ENCODE data around the gene DCDC1.

Gene DCDC1

DNA sequence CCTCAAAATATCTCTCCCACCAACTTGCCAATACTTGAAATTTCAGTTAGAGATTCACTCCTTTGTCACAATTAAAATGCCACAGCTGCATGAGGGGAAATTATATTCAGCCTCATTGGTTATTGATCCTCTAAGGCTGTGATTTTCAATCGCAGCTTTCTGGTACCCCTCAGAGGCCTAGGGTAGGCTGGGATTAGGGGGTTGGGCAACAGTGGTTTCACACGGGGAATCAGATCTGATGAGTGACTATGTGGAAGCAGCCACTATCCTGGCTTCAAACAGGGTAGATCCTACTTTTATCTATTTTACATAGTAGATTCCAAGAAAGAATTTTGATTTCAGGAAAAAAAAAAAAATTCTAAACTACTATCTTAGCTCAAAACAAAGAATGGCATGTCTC, 252.5 kb downstream of the DCDC1 start:
- no peaks in the 10 kb centered on the region for H3K27me3 ChIP-seq (ENCODE audit: control insufficient read depth in 2 of 2, insufficient read depth in 2 of 2, low read length in 2 of 2)
- H3K9me3 ChIP-seq (ENCODE audit: control insufficient read depth in 2 of 2, low read length in 2 of 2): no peaks in the 10 kb centered on the region
- H3K36me3 ChIP-seq (ENCODE audit: control insufficient read depth in 2 of 2, insufficient read depth in 2 of 2, low read length in 2 of 2): no peaks in the 10 kb centered on the region
- no peak overlapping the region for H3K9ac ChIP-seq (ENCODE audit: low read depth in 1 of 2, low read length in 2 of 2)
- H3K4me3 ChIP-seq (ENCODE audit: low read length in 2 of 2): no peak overlapping the region
- no peak overlapping the region for H3K27ac ChIP-seq (ENCODE audit: low read depth in 2 of 2, low read length in 2 of 2)
- H3K4me1 ChIP-seq (ENCODE audit: control insufficient read depth in 2 of 2, insufficient read depth in 2 of 2, low read length in 2 of 2): no peaks in the 10 kb centered on the region

DNA sequence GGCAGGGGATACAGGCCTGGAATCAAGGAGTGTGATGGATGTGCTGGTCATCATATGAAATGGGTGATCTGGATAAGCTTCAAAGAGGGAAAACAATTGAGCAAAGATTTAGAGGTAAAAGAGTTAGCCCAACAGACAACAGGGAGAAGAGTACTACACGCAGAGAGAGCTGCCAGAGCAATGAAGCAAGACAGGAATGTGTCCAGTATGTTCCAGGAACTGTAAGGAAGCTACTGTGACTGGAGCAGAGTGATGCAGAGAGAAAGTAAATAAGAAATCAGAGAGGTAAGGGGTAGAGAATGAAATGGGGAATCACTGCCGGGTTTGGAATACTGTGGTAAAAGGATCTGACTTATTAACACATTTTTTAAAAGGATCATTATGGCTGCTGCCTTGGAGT, 255.1 kb downstream of the DCDC1 start:
- H3K4me1 ChIP-seq (ENCODE audit: control insufficient read depth in 2 of 2, insufficient read depth in 2 of 2, low read length in 2 of 2): no peaks in the 10 kb centered on the region
- H3K36me3 ChIP-seq (ENCODE audit: control insufficient read depth in 2 of 2, insufficient read depth in 2 of 2, low read length in 2 of 2): no peaks in the 10 kb centered on the region
- H3K9ac ChIP-seq (ENCODE audit: low read depth in 1 of 2, low read length in 2 of 2): no peak overlapping the region
- H3K27me3 ChIP-seq (ENCODE audit: control insufficient read depth in 2 of 2, insufficient read depth in 2 of 2, low read length in 2 of 2): peaks cover 0 to 2% of the 10 kb centered on the region in 2 donors
- no peak overlapping the region for H3K27ac ChIP-seq (ENCODE audit: low read depth in 2 of 2, low read length in 2 of 2)
- no peak overlapping the region for H3K4me3 ChIP-seq (ENCODE audit: low read length in 2 of 2)
- H3K9me3 ChIP-seq (ENCODE audit: control insufficient read depth in 2 of 2, low read length in 2 of 2): no peaks in the 10 kb centered on the region

DNA sequence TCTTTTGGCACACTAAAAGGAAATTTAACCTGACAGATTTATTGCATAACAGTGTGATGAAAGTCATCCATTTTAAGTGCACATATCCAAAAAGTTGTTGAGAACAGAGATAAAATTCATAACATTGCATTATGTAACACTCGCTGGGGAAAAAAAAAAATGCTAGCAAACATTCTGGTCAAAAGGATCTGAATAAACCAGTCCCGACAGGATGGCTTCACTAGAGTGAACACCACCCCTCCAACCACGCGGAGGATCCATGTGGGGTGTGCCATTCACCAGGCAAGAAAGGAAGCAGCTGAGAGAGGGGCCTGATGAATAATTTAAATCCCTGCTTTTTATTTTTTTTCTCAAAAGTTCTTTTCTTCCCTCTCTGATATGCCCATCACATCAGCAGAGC, 258.7 kb downstream of the DCDC1 start:
- no peak overlapping the region for H3K9ac ChIP-seq (ENCODE audit: low read depth in 1 of 2, low read length in 2 of 2)
- H3K9me3 ChIP-seq (ENCODE audit: control insufficient read depth in 2 of 2, low read length in 2 of 2): no peaks in the 10 kb centered on the region
- no peaks in the 10 kb centered on the region for H3K36me3 ChIP-seq (ENCODE audit: control insufficient read depth in 2 of 2, insufficient read depth in 2 of 2, low read length in 2 of 2)
- H3K27ac ChIP-seq (ENCODE audit: low read depth in 2 of 2, low read length in 2 of 2): no peak overlapping the region
- H3K27me3 ChIP-seq (ENCODE audit: control insufficient read depth in 2 of 2, insufficient read depth in 2 of 2, low read length in 2 of 2): peaks cover 0 to 2% of the 10 kb centered on the region in 2 donors
- no peak overlapping the region for H3K4me3 ChIP-seq (ENCODE audit: low read length in 2 of 2)
- H3K4me1 ChIP-seq (ENCODE audit: control insufficient read depth in 2 of 2, insufficient read depth in 2 of 2, low read length in 2 of 2): no peaks in the 10 kb centered on the region

DNA sequence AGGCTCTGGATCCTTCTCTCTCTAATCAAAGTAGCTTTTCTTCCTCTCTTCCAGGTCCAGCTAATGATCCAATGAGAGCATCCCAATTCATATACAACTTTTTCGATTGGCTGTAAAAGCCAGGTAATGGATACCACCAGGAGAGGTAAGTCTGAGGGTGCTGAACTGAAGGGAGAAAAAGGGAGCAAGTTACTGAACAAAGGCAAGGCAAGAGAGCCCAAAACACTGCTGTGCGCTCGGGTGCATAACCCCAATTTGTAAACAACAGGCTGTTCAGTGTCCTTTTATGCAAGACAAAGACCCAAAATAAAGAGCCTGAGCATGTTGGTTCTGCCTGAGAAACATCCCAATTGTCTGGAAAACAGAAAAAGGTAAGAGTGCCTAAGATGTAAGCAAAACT, 260.1 kb downstream of the DCDC1 start:
- no peaks in the 10 kb centered on the region for H3K4me1 ChIP-seq (ENCODE audit: control insufficient read depth in 2 of 2, insufficient read depth in 2 of 2, low read length in 2 of 2)
- H3K27ac ChIP-seq (ENCODE audit: low read depth in 2 of 2, low read length in 2 of 2): no peak overlapping the region
- H3K4me3 ChIP-seq (ENCODE audit: low read length in 2 of 2): no peak overlapping the region
- peaks cover 0 to 2% of the 10 kb centered on the region in 2 donors for H3K27me3 ChIP-seq (ENCODE audit: control insufficient read depth in 2 of 2, insufficient read depth in 2 of 2, low read length in 2 of 2)
- no peaks in the 10 kb centered on the region for H3K36me3 ChIP-seq (ENCODE audit: control insufficient read depth in 2 of 2, insufficient read depth in 2 of 2, low read length in 2 of 2)
- H3K9me3 ChIP-seq (ENCODE audit: control insufficient read depth in 2 of 2, low read length in 2 of 2): no peaks in the 10 kb centered on the region
- no peak overlapping the region for H3K9ac ChIP-seq (ENCODE audit: low read depth in 1 of 2, low read length in 2 of 2)

DNA sequence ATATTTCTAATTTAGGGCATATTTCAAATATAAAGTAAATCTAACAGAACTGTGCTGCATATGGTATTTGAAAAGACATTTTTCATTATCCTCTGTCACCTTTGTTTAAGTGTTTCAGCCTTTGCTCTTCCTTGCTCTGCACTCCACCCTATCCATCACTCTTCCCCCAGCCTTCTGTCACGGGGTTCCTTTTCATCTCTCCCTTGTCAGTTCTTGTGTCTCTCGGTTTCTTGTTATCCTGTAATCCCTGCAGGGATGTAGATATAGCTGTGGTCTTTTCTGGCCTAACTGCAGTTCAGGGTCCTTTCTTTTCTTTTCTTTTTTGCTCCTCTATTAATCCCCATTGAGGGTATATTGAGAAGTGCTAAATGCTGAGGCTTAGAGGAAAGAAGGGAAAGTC, 261.9 kb downstream of the DCDC1 start:
- no peaks in the 10 kb centered on the region for H3K9me3 ChIP-seq (ENCODE audit: control insufficient read depth in 2 of 2, low read length in 2 of 2)
- H3K4me3 ChIP-seq (ENCODE audit: low read length in 2 of 2): no peak overlapping the region
- no peak overlapping the region for H3K9ac ChIP-seq (ENCODE audit: low read depth in 1 of 2, low read length in 2 of 2)
- no peaks in the 10 kb centered on the region for H3K36me3 ChIP-seq (ENCODE audit: control insufficient read depth in 2 of 2, insufficient read depth in 2 of 2, low read length in 2 of 2)
- H3K27me3 ChIP-seq (ENCODE audit: control insufficient read depth in 2 of 2, insufficient read depth in 2 of 2, low read length in 2 of 2): peaks cover 0 to 2% of the 10 kb centered on the region in 2 donors
- no peak overlapping the region for H3K27ac ChIP-seq (ENCODE audit: low read depth in 2 of 2, low read length in 2 of 2)
- no peaks in the 10 kb centered on the region for H3K4me1 ChIP-seq (ENCODE audit: control insufficient read depth in 2 of 2, insufficient read depth in 2 of 2, low read length in 2 of 2)

DNA sequence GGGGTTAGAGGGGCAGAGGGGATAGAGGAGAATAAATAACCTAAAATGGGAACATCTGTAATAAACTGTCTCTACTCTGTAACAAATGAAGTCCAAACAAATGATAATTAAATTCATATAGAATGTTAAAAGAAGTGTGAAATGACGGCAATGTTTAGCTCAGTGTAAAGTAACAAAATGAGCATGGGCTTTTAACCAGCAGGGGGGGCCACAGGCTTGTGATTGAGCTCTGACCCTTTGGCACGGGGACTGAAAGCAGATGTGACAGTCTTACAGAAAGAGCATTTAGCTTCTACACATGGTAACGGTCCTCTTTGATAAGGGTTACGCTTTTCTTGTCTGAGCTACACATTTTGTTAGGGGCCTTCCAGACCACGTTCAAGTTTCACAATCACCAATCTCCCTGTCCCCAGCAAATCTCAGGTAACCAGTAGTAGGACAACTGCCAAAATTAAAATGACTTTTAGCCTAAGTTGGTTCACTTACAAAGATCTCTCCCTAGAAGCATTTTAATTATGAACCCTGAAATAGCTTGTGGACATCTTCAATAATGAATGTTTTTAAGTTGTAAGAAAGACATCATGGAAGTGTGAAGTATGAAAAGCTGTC, 262.5 kb downstream of the DCDC1 start:
- Histone ChIP-seq H3K9me3 (ENCODE audit: control insufficient read depth in 2 of 2, low read length in 2 of 2) (no peaks in the 10 kb centered on the region), H3K4me1 (ENCODE audit: control insufficient read depth in 2 of 2, insufficient read depth in 2 of 2, low read length in 2 of 2) (no peaks in the 10 kb centered on the region), H3K27me3 (ENCODE audit: control insufficient read depth in 2 of 2, insufficient read depth in 2 of 2, low read length in 2 of 2) (peaks cover 0 to 2% of the 10 kb centered on the region in 2 donors), H3K9ac (ENCODE audit: low read depth in 1 of 2, low read length in 2 of 2) (no peak overlapping the region), H3K27ac (ENCODE audit: low read depth in 2 of 2, low read length in 2 of 2) (no peak overlapping the region), H3K36me3 (ENCODE audit: control insufficient read depth in 2 of 2, insufficient read depth in 2 of 2, low read length in 2 of 2) (no peaks in the 10 kb centered on the region), H3K4me3 (ENCODE audit: low read length in 2 of 2) (no peak overlapping the region)

DNA sequence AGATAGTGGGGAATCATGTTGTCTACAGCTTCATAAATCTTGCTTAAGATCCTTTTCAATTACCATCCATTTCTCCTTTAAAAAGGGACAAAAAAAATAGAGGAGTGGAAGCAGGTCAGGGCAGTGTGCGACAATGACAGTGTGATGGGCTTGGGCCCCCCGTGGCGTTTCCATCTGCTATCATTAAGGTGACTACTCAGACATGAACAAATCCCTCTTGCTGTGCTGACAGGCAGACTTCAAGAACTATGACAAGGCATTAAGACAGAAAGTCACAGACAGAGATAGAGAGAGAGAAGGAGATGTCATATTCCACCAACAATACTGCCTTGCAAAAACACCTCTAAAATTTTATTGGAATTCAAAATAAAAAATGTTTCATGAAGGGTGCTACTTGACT, 263.2 kb downstream of the DCDC1 start:
- Histone ChIP-seq H3K9me3 (ENCODE audit: control insufficient read depth in 2 of 2, low read length in 2 of 2) (no peaks in the 10 kb centered on the region), H3K4me1 (ENCODE audit: control insufficient read depth in 2 of 2, insufficient read depth in 2 of 2, low read length in 2 of 2) (no peaks in the 10 kb centered on the region)

DNA sequence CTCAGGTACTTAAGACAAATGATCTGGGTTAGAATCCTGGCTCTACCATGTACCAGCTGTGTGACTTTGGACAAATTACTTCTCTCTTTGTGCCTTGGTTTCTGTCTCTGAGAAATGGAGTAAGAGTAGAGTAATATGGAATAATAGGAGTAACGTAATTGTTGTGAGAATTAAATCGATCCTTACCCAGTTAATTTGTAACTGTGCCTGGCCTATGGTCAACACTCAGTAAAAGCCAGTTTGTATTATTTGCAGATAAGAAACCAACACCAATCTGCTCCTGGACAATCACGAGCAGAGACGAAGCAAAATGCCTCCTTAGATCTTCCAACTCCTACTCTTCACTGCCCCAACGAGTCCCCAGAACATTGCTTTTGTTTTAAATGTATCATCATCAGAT, 266.7 kb downstream of the DCDC1 start:
- no peak overlapping the region for H3K9ac ChIP-seq (ENCODE audit: low read depth in 1 of 2, low read length in 2 of 2)
- no peaks in the 10 kb centered on the region for H3K36me3 ChIP-seq (ENCODE audit: control insufficient read depth in 2 of 2, insufficient read depth in 2 of 2, low read length in 2 of 2)
- H3K4me1 ChIP-seq (ENCODE audit: control insufficient read depth in 2 of 2, insufficient read depth in 2 of 2, low read length in 2 of 2): no peaks in the 10 kb centered on the region
- no peak overlapping the region for H3K4me3 ChIP-seq (ENCODE audit: low read length in 2 of 2)
- H3K9me3 ChIP-seq (ENCODE audit: control insufficient read depth in 2 of 2, low read length in 2 of 2): no peaks in the 10 kb centered on the region
- no peaks in the 10 kb centered on the region for H3K27me3 ChIP-seq (ENCODE audit: control insufficient read depth in 2 of 2, insufficient read depth in 2 of 2, low read length in 2 of 2)
- H3K27ac ChIP-seq (ENCODE audit: low read depth in 2 of 2, low read length in 2 of 2): no peak overlapping the region

More for the DNA sequence above, 263.2 kb downstream of the DCDC1 start:
- Histone ChIP-seq H3K36me3 (ENCODE audit: control insufficient read depth in 2 of 2, insufficient read depth in 2 of 2, low read length in 2 of 2) (no peaks in the 10 kb centered on the region), H3K9ac (ENCODE audit: low read depth in 1 of 2, low read length in 2 of 2) (no peak overlapping the region), H3K27me3 (ENCODE audit: control insufficient read depth in 2 of 2, insufficient read depth in 2 of 2, low read length in 2 of 2) (peaks cover 0 to 2% of the 10 kb centered on the region in 2 donors), H3K4me3 (ENCODE audit: low read length in 2 of 2) (no peak overlapping the region), H3K27ac (ENCODE audit: low read depth in 2 of 2, low read length in 2 of 2) (no peak overlapping the region)

DNA sequence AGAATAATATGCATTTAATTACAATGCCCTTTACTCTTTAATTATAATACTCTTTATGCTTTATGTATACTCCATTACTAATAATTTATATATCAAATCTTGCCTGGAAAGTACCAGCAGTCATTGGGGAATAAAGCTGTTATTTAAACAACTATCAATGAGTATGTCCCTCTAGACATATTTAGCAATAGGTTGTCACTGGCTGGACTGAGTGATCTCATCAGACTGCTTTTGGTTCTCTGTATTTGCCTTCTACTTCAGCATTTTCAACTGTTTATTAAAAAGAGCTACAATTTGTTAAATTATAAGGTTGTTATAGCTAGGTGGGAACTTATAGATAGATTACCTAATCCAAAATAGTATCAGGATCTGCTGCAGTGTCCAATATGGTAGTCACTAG, 267.2 kb downstream of the DCDC1 start:
- H3K27ac ChIP-seq (ENCODE audit: low read depth in 2 of 2, low read length in 2 of 2): no peak overlapping the region
- no peak overlapping the region for H3K4me3 ChIP-seq (ENCODE audit: low read length in 2 of 2)
- H3K36me3 ChIP-seq (ENCODE audit: control insufficient read depth in 2 of 2, insufficient read depth in 2 of 2, low read length in 2 of 2): no peaks in the 10 kb centered on the region
- no peaks in the 10 kb centered on the region for H3K4me1 ChIP-seq (ENCODE audit: control insufficient read depth in 2 of 2, insufficient read depth in 2 of 2, low read length in 2 of 2)
- no peaks in the 10 kb centered on the region for H3K27me3 ChIP-seq (ENCODE audit: control insufficient read depth in 2 of 2, insufficient read depth in 2 of 2, low read length in 2 of 2)
- no peak overlapping the region for H3K9ac ChIP-seq (ENCODE audit: low read depth in 1 of 2, low read length in 2 of 2)
- H3K9me3 ChIP-seq (ENCODE audit: control insufficient read depth in 2 of 2, low read length in 2 of 2): no peaks in the 10 kb centered on the region

DNA sequence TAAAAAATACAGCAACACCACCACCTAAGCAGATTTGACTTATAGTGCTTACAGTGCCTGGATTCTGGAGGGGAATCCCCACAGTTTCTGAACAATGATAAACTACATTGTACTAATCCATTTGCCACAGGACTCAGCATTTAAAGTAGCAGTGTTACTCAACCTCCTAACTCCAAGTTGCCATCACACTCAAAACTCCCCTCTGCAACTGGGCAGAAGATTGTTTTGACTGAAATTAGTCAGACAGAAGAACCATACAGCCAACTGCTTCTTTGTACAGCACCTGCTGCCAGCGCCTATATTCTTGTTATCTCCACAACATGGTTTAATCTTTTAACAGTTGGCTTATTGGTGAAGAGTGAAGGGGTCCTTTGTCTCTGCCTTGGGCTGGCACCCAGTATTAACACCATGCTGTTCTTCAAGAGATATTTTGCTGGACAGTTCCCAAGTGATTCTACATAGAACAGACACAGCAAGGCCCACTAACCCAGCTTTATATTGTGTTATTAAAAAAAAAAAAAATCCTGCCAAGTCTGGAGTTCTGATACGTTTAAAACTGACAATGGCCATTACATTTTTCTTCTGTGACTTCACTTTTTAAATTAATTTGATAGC, 273.2 kb downstream of the DCDC1 start:
- Histone ChIP-seq H3K4me1 (ENCODE audit: control insufficient read depth in 2 of 2, insufficient read depth in 2 of 2, low read length in 2 of 2) (no peaks in the 10 kb centered on the region), H3K27ac (ENCODE audit: low read depth in 2 of 2, low read length in 2 of 2) (no peak overlapping the region), H3K9me3 (ENCODE audit: control insufficient read depth in 2 of 2, low read length in 2 of 2) (no peaks in the 10 kb centered on the region), H3K27me3 (ENCODE audit: control insufficient read depth in 2 of 2, insufficient read depth in 2 of 2, low read length in 2 of 2) (no peaks in the 10 kb centered on the region), H3K9ac (ENCODE audit: low read depth in 1 of 2, low read length in 2 of 2) (no peak overlapping the region), H3K4me3 (ENCODE audit: low read length in 2 of 2) (no peak overlapping the region), H3K36me3 (ENCODE audit: control insufficient read depth in 2 of 2, insufficient read depth in 2 of 2, low read length in 2 of 2) (no peaks in the 10 kb centered on the region)
